Measurements from ENCODE around the gene FAM76A.
"Not testable (repeated sequence)": the region's sequence is repeated elsewhere in the genome, so short reads cannot be mapped to it uniquely, and the experiment has no call there.

The FAM76A gene

GRCh38 chr1:27752360-27752759, 26.6 kb downstream of the FAM76A start:
- no peak for ATAC-seq (ENCODE audit: low read depth)
- DNase-seq (ENCODE audit: low spot score in 2 of 2): no peak
- no peaks in the 10 kb centered on the region for H3K9me3 Mint-ChIP-seq
- no peak overlapping the region for H3K27ac Mint-ChIP-seq
- H3K4me1 Mint-ChIP-seq: no peaks in the 10 kb centered on the region
- H3K36me3 Mint-ChIP-seq: peaks cover 34% of the 10 kb centered on the region
- no peaks in the 10 kb centered on the region for H3K27me3 Mint-ChIP-seq
- no peak overlapping the region for H3K4me3 Mint-ChIP-seq

GRCh38 chr1:27755286-27755685, 29.5 kb downstream of the FAM76A start:
- Mint-ChIP-seq H3K4me3 (no peak overlapping the region), H3K27me3 (no peaks in the 10 kb centered on the region), H3K9me3 (no peaks in the 10 kb centered on the region), H3K36me3 (peaks cover 32% of the 10 kb centered on the region), H3K27ac (no peak overlapping the region), H3K4me1 (no peaks in the 10 kb centered on the region)
- DNase-seq (ENCODE audit: low spot score in 2 of 2): no peak
- no peak for ATAC-seq (ENCODE audit: low read depth)

- no peak overlapping the region for H3K4me3 Mint-ChIP-seq
- ATAC-seq (ENCODE audit: low read depth): no peak
- H3K4me1 Mint-ChIP-seq: no peaks in the 10 kb centered on the region
- no peaks in the 10 kb centered on the region for H3K27me3 Mint-ChIP-seq
- H3K9me3 Mint-ChIP-seq: no peaks in the 10 kb centered on the region
- no peak overlapping the region for H3K27ac Mint-ChIP-seq
- H3K36me3 Mint-ChIP-seq: peaks cover 27% of the 10 kb centered on the region
- DNase-seq (ENCODE audit: low spot score in 2 of 2): no peak
These were observed 30.1 kb downstream of the FAM76A start for GRCh38 chr1:27755865-27756264.

- no peak overlapping the region for H3K4me3 Mint-ChIP-seq
- no peak for DNase-seq (ENCODE audit: low spot score in 2 of 2)
- H3K36me3 Mint-ChIP-seq: peaks cover 21% of the 10 kb centered on the region
- H3K9me3 Mint-ChIP-seq: no peaks in the 10 kb centered on the region
- no peak overlapping the region for H3K27ac Mint-ChIP-seq
- no peaks in the 10 kb centered on the region for H3K27me3 Mint-ChIP-seq
- no peak for ATAC-seq (ENCODE audit: low read depth)
- H3K4me1 Mint-ChIP-seq: no peaks in the 10 kb centered on the region
These were observed 33.5 kb downstream of the FAM76A start for GRCh38 chr1:27759236-27759635.

- Mint-ChIP-seq H3K4me1 (no peaks in the 10 kb centered on the region), H3K27ac (no peak overlapping the region), H3K36me3 (peaks cover 18% of the 10 kb centered on the region), H3K4me3 (no peak overlapping the region), H3K27me3 (no peaks in the 10 kb centered on the region), H3K9me3 (no peaks in the 10 kb centered on the region)
- DNase-seq (ENCODE audit: low spot score in 2 of 2): no peak
- ATAC-seq (ENCODE audit: low read depth): no peak
These were observed 34.7 kb downstream of the FAM76A start for GRCh38 chr1:27760426-27760825.

- H3K36me3 Mint-ChIP-seq: peaks cover 11% of the 10 kb centered on the region
- H3K9me3 Mint-ChIP-seq: no peaks in the 10 kb centered on the region
- H3K27ac Mint-ChIP-seq: no peak overlapping the region
- H3K4me3 Mint-ChIP-seq: no peak overlapping the region
- DNase-seq (ENCODE audit: low spot score in 2 of 2) (no peak), ATAC-seq (ENCODE audit: low read depth) (no peak)
- no peaks in the 10 kb centered on the region for H3K27me3 Mint-ChIP-seq
- no peaks in the 10 kb centered on the region for H3K4me1 Mint-ChIP-seq
These were observed 36.3 kb downstream of the FAM76A start for GRCh38 chr1:27762033-27762432.

- ATAC-seq (ENCODE audit: low read depth): no peak
- no peaks in the 10 kb centered on the region for H3K4me1 Mint-ChIP-seq
- DNase-seq (ENCODE audit: low spot score in 2 of 2): no peak
- no peaks in the 10 kb centered on the region for H3K9me3 Mint-ChIP-seq
- H3K36me3 Mint-ChIP-seq: peaks cover 7% of the 10 kb centered on the region
- no peak overlapping the region for H3K27ac Mint-ChIP-seq
- no peak overlapping the region for H3K4me3 Mint-ChIP-seq
- H3K27me3 Mint-ChIP-seq: no peaks in the 10 kb centered on the region
These were observed 37.6 kb downstream of the FAM76A start for GRCh38 chr1:27763358-27763757.

GRCh38 chr1:27770293-27770830, 44.6 kb downstream of the FAM76A start:
- Mint-ChIP-seq H3K4me3 (no peak overlapping the region), H3K4me1 (peaks cover 5% of the 10 kb centered on the region), H3K27ac (no peak overlapping the region), H3K36me3 (no peaks in the 10 kb centered on the region), H3K27me3 (no peaks in the 10 kb centered on the region), H3K9me3 (no peaks in the 10 kb centered on the region)
- no peak for DNase-seq (ENCODE audit: low spot score in 2 of 2)
- no peak for ATAC-seq (ENCODE audit: low read depth)

- peak overlapping the region; percentile 90 for H3K27ac Mint-ChIP-seq
- no peak for DNase-seq (ENCODE audit: low spot score in 2 of 2)
- peaks cover 9% of the 10 kb centered on the region for H3K36me3 Mint-ChIP-seq
These were observed 46.5 kb downstream of the FAM76A start for GRCh38 chr1:27772036-27772931.

GRCh38 chr1:27772932-27773825, 47.4 kb downstream of the FAM76A start, which contains the start of gene STX12:
Gene STX12 (plus strand): TSS chr1:27773219. CDS start chr1:27773308, 89 bp downstream.
- peaks cover 20% of the 10 kb centered on the region for H3K4me1 Mint-ChIP-seq
- H3K9me3 Mint-ChIP-seq: no peaks in the 10 kb centered on the region

More at GRCh38 chr1:27772036-27772931, 46.5 kb downstream of the FAM76A start:
- Mint-ChIP-seq H3K4me3 (peak overlapping the region; percentile 95), H3K9me3 (no peaks in the 10 kb centered on the region), H3K4me1 (peaks cover 16% of the 10 kb centered on the region), H3K27me3 (no peaks in the 10 kb centered on the region)
- no peak for ATAC-seq (ENCODE audit: low read depth)

GRCh38 chr1:27773826-27774445, 48.2 kb downstream of the FAM76A start:
- H3K36me3 Mint-ChIP-seq: peaks cover 9% of the 10 kb centered on the region
- H3K27ac Mint-ChIP-seq: peak overlapping the region; percentile 90
- peak overlapping the region; percentile 95 for H3K4me3 Mint-ChIP-seq
- ATAC-seq (ENCODE audit: low read depth) (peak; percentile 23), DNase-seq (ENCODE audit: low spot score in 2 of 2) (peak in 1 of 2 donors; percentile 34)
- H3K9me3 Mint-ChIP-seq: no peaks in the 10 kb centered on the region
- no peaks in the 10 kb centered on the region for H3K27me3 Mint-ChIP-seq
- peaks cover 21% of the 10 kb centered on the region for H3K4me1 Mint-ChIP-seq

More at GRCh38 chr1:27772932-27773825, 47.4 kb downstream of the FAM76A start, which contains the start of gene STX12:
- H3K27me3 Mint-ChIP-seq: no peaks in the 10 kb centered on the region
- H3K36me3 Mint-ChIP-seq: peaks cover 9% of the 10 kb centered on the region
- H3K27ac Mint-ChIP-seq: peak within 1 kb of the TSS; percentile 90
- peak within 1 kb of the TSS; percentile 95 for H3K4me3 Mint-ChIP-seq
- peak; percentile 91 to 97 for DNase-seq (ENCODE audit: low spot score in 2 of 2)
- ATAC-seq (ENCODE audit: low read depth): peak; percentile 93

GRCh38 chr1:27774654-27775053, 48.9 kb downstream of the FAM76A start:
- Mint-ChIP-seq H3K27ac (no peak overlapping the region), H3K9me3 (no peaks in the 10 kb centered on the region), H3K4me1 (peaks cover 25% of the 10 kb centered on the region), H3K4me3 (no peak overlapping the region), H3K27me3 (no peaks in the 10 kb centered on the region), H3K36me3 (peaks cover 12% of the 10 kb centered on the region)
- ATAC-seq (ENCODE audit: low read depth) (no peak), DNase-seq (ENCODE audit: low spot score in 2 of 2) (no peak)

- not testable (repeated sequence) for ATAC-seq (ENCODE audit: low read depth); H3K9me3 Mint-ChIP-seq; DNase-seq (ENCODE audit: low spot score in 2 of 2); H3K4me3 Mint-ChIP-seq; H3K27me3 Mint-ChIP-seq
- peak overlapping the region; percentile 14 for H3K27ac Mint-ChIP-seq
- peaks cover 15% of the 10 kb centered on the region for H3K36me3 Mint-ChIP-seq
- H3K4me1 Mint-ChIP-seq: peaks cover 25% of the 10 kb centered on the region
These were observed 49.6 kb downstream of the FAM76A start for GRCh38 chr1:27775336-27775735.

Measured in memory B cell (primary cell).